SK-N-SH (cell line): Measurements from ENCODE around the gene ALG9.

Experiments used
- ELF1 ChIP-seq: IDR thresholded peaks from 2 replicates; pipeline ENCODE4 v1.4.0; 2012
- EZH2phosphoT487 ChIP-seq: fragments of 200-600 bp; sonication (generic); IDR thresholded peaks from 2 replicates; pipeline ENCODE4 v1.6.1; 2017; ENCODE audit warnings: low read depth, mixed run types, mild to moderate bottlenecking, antibody characterized with exemption, moderate library complexity, borderline replicate concordance
- FOSL2 ChIP-seq: IDR thresholded peaks from 2 replicates; pipeline ENCODE4 v1.4.0; 2012; ENCODE audit warnings: low read depth, mild to moderate bottlenecking, moderate library complexity, borderline replicate concordance
- GATA2 ChIP-seq: sonication (generic); formaldehyde crosslinking; IDR thresholded peaks from 2 replicates; pipeline ENCODE4 v1.5.0; 2020; ENCODE audit warnings: mild to moderate bottlenecking, missing genetic modification reagents
- POLR2AphosphoS5 ChIP-seq: IDR thresholded peaks from 2 replicates; pipeline ENCODE4 v1.6.1; 2012; ENCODE audit warnings: low read depth, low read length
- RFX5 ChIP-seq: IDR thresholded peaks from 2 replicates; pipeline ENCODE4 v1.6.1; 2012; ENCODE audit warnings: mild to moderate bottlenecking, improper control_type of control experiment, low read length
- SMC3 ChIP-seq: IDR thresholded peaks from 2 replicates; pipeline ENCODE4 v1.6.1; 2012; ENCODE audit warnings: low read depth, low read length, improper control_type of control experiment
- TAF1 ChIP-seq: IDR thresholded peaks from 2 replicates; pipeline ENCODE4 v1.6.1; 2012; ENCODE audit warnings: low read depth, mild to moderate bottlenecking, low read length, moderate library complexity, borderline replicate concordance
- TF ChIP-seq, protein P1 (sequence below): fragments of 200-600 bp; sonication (generic); IDR thresholded peaks from 2 replicates; pipeline ENCODE4 v1.6.1; 2017; ENCODE audit warnings: antibody characterized with exemption, mild to moderate bottlenecking, moderate library complexity
- TF ChIP-seq, protein P2 (sequence below): IDR thresholded peaks from 2 replicates; pipeline ENCODE4 v1.6.1; 2012; ENCODE audit warnings: mild to moderate bottlenecking, low read depth, low read length, moderate library complexity

DNA sequence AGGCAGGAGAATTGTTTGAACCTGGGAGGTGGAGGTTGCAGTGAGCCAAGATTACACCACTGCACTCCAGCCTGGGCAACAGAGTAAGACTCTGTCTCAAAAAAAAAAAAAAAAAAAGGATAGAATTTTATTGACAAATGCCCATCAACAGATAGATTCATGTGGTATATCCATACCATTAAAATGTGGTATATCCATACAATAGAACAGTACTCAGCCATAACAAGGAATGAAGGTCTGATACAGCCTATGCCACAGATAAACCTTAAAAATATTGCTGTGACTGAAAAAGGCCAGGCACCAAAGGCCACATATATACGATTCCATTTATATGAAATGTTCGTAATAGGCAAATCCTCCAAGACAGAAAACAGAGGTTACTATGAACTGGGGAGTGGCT lies 59.9 kb downstream of the ALG9 start:
- TF ChIP-seq EZH2phosphoT487 (no peak), POLR2AphosphoS5 (no peak), TAF1 (no peak), ELF1 (no peak), GATA2 (CRISPR knock-in tag) (no peak), RFX5 (no peak), FOSL2 (no peak), SMC3 (no peak)
- TF ChIP-seq, protein P1, sequence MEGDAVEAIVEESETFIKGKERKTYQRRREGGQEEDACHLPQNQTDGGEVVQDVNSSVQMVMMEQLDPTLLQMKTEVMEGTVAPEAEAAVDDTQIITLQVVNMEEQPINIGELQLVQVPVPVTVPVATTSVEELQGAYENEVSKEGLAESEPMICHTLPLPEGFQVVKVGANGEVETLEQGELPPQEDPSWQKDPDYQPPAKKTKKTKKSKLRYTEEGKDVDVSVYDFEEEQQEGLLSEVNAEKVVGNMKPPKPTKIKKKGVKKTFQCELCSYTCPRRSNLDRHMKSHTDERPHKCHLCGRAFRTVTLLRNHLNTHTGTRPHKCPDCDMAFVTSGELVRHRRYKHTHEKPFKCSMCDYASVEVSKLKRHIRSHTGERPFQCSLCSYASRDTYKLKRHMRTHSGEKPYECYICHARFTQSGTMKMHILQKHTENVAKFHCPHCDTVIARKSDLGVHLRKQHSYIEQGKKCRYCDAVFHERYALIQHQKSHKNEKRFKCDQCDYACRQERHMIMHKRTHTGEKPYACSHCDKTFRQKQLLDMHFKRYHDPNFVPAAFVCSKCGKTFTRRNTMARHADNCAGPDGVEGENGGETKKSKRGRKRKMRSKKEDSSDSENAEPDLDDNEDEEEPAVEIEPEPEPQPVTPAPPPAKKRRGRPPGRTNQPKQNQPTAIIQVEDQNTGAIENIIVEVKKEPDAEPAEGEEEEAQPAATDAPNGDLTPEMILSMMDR: no peak
- TF ChIP-seq, protein P2, sequence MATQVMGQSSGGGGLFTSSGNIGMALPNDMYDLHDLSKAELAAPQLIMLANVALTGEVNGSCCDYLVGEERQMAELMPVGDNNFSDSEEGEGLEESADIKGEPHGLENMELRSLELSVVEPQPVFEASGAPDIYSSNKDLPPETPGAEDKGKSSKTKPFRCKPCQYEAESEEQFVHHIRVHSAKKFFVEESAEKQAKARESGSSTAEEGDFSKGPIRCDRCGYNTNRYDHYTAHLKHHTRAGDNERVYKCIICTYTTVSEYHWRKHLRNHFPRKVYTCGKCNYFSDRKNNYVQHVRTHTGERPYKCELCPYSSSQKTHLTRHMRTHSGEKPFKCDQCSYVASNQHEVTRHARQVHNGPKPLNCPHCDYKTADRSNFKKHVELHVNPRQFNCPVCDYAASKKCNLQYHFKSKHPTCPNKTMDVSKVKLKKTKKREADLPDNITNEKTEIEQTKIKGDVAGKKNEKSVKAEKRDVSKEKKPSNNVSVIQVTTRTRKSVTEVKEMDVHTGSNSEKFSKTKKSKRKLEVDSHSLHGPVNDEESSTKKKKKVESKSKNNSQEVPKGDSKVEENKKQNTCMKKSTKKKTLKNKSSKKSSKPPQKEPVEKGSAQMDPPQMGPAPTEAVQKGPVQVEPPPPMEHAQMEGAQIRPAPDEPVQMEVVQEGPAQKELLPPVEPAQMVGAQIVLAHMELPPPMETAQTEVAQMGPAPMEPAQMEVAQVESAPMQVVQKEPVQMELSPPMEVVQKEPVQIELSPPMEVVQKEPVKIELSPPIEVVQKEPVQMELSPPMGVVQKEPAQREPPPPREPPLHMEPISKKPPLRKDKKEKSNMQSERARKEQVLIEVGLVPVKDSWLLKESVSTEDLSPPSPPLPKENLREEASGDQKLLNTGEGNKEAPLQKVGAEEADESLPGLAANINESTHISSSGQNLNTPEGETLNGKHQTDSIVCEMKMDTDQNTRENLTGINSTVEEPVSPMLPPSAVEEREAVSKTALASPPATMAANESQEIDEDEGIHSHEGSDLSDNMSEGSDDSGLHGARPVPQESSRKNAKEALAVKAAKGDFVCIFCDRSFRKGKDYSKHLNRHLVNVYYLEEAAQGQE: no peak
